AG08395 (cell line): ENCODE results near the gene GNAT1.
A peak's percentile ranks its signal among the peaks of the same experiment; 100 is the strongest.
"Not testable (repeated sequence)": the region's sequence is repeated elsewhere in the genome, so short reads cannot be mapped to it uniquely, and the experiment has no call there.

ENCODE experiments used
- DNase-seq: peaks from one replicate; pipeline ENCODE4 v3.0.0; 2012; ENCODE audit warnings: mixed read lengths, low spot score

Gene GNAT1

DNA sequence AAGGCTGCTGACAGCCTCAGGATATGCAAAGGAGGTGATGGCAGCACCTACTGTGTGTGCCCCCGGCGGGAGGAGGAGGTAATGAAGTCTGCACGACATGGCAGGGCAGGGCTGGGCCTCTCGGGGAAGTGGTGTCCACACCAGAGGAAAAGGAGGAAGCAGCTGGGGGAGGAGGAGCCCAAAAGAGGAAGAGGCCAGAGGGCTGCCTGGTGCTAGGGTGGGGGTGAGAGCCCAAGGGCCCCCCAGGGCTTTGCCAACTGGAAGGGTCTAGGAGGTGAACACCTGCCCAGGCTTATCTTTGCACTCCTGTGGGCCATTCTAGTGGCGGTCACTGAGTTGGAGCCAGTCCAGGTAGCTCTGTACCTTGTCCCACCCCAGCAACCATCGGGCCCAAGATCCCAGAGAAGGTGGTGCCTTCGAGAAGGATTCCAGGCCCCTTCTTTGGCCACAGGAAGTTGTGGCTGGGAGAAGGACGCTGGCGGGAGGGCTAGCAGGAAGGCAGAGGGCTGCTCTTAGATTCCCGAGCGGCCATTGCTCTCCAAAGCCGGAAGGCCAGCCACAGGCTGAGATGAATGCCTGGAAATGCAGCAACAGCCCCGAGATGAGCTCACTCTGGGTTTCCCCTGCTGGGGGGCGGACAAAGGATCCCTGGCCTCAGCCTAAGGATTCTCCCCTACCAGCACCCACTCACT lies 51.6 kb downstream of the GNAT1 start:
- DNase-seq, result no peak

DNA sequence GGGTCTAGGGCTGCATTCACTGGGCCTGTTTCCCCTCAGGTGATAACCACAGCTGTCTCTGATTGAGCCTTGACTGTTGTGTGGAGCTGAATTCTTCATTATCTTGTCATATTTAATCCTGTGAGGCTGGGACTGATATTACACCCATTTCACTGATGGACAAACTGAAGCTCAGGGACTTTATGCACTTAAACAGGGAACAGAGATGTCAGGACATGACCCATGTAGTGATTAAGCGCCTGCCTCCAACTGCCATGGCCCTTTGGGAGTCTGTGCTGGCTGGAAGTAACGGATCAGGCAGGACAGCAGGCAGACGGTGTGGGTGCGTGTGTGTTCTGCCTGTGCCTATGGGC lies 52.1 kb downstream of the GNAT1 start:
- no peak for DNase-seq

DNA sequence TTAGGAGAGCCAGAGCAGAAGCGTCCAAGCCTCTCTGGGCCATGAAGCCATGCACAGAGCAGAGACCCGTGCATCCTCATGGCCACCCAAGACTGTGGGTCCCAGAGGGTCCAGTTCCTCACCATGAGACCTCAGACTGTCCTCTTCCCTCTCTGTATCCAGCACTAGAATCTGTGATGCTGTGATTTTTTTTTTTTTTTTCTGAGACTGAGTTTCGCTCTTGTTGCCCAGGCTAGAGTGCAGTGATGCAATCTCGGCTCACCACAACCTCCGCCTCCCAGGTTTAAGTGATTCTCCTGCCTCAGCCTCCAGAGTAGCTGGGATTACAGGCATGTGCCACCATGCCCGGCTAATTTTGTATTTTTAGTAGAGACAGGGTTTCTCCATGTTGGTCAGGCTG lies 53.4 kb downstream of the GNAT1 start:
- not testable (repeated sequence) for DNase-seq

DNA sequence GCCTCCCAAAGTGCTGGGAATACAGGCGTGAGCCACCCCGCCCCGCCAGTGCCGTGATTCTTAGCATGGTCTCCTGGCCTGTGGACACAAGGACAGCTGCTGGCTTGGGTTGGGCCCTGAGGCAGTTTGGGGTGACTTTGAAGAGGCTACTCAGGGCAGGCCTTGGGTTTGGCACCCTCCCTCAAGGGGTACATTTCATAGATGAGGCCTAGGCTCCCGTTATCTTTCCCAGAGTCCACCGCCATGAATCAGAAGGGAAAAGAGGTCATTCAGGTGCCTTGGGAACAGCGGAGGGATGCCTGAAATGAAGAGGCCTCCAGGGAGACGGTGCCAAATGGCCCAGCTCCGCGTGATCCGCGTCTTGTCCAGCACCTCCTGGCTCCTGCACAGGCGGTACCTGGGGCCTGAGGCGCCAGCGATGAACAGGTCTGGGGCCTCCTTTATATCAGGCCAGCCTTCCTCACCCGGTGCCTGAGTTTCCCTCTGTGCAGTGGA lies 53.9 kb downstream of the GNAT1 start:
- DNase-seq, result no peak

DNA sequence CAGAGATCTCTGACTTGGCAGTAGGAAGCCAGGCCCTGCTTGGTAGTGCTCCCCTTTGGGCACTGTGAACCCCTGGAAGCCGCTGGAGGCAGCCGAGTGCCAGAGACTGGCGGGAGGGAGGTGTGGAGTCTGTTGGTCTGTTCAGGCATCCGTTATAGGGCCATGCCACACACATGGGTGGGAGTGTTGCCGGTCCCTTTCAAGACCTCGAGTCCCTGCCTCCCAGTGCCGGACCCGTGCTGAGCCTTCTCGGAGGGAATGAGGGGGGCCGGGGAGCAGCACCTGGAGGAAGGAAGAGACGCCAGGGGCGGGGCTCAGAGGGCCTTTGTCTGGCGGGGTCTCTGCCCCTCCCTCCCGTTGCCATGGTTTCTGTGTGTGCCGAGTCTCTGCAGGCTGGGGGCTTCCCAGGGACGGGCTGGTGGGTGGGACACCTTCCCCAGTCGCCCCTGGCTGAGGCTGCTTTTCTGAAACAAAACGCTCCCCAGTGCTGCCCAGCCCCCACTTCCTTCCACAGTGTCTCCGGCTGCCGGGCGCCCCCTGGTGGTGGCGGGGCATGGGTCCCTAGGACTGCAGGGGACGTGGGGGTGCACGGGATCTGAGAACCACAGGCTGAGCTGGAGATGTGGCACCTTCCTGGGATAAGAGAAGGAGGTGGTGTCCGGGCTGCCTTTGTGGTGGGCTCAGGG lies 54.6 kb downstream of the GNAT1 start:
- peak; percentile 84 for DNase-seq

DNA sequence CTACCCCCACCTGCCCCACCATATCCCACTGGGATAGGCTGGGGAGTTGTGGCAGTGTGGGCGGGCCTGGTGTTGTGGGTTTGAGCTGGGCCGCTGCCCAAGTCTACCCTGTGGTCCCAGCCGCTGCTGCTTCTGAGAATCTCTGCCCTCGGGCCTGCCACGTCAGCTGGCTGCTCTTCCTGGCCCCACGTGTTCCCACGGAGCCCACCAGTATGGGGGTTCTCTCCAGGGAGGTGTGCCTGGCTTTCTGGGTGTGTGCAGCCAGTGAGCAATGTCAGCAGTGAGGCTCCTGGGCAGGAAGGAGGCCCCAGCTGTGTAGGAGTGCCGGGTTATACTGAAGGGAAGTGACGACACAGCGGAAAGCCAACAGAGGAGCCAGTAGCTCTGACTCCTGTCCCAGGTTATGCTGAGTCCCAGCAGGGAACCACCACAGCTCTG lies 55.1 kb downstream of the GNAT1 start:
- DNase-seq, result peak; percentile 80
